Umbilical cord (tissue), 2 donors: ENCODE results near the gene RAB19. TPM values are rescaled to one million over a fixed set of nuclear protein-coding genes. Genes with fewer than 3 reads are reported as not detected.
A peak's percentile ranks its signal among the peaks of the same experiment; 100 is the strongest.

Source experiments
- DNase-seq: peaks from one replicate; pipeline ENCODE4 v3.0.0-alpha.2; 2015; ENCODE audit warnings: low spot score
- total RNA-seq: library from RNA; depleted of rRNA; stranded (reverse); fragments of >200 nt; gene quantifications from one replicate; pipeline ENCODE4 v1.2.3, GENCODE V29; 2014; ENCODE audit warnings: low replicate concordance; ENCODE audit not compliant: insufficient read depth

RAB19 gene
- total RNA-seq: not detected

- no peak for DNase-seq
Measured at GRCh38 chr7:140403878-140404564, at the start of gene RAB19. Gene RAB19 (plus strand): TSS chr7:140404058. CDS start chr7:140407647, 3,589 bp downstream.

- no peak for DNase-seq
Measured at GRCh38 chr7:140358024-140358411, 45.8 kb upstream of the RAB19 start.

GRCh38 chr7:140358412-140359051 lies 45.3 kb upstream of the RAB19 start:
- DNase-seq: no peak

- no peak for DNase-seq
Measured at GRCh38 chr7:140360697-140361229, 43.1 kb upstream of the RAB19 start.

- no peak for DNase-seq
Measured at GRCh38 chr7:140364819-140365218, 39.0 kb upstream of the RAB19 start.

GRCh38 chr7:140367528-140367927 lies 36.3 kb upstream of the RAB19 start:
- no peak for DNase-seq

GRCh38 chr7:140369294-140369693 lies 34.6 kb upstream of the RAB19 start:
- no peak for DNase-seq

GRCh38 chr7:140375323-140375722 lies 28.5 kb upstream of the RAB19 start:
- DNase-seq: no peak

GRCh38 chr7:140375892-140376730 lies 27.7 kb upstream of the RAB19 start:
- no peak for DNase-seq

GRCh38 chr7:140383954-140384713 lies 19.7 kb upstream of the RAB19 start:
- DNase-seq: no peak

- DNase-seq: no peak
Measured at GRCh38 chr7:140384894-140385545, 18.8 kb upstream of the RAB19 start.

GRCh38 chr7:140389445-140389844 lies 14.4 kb upstream of the RAB19 start:
- DNase-seq: no peak

- no peak for DNase-seq
Measured at GRCh38 chr7:140390034-140390433, 13.8 kb upstream of the RAB19 start.

GRCh38 chr7:140390466-140391190 lies 13.2 kb upstream of the RAB19 start:
- DNase-seq: no peak

GRCh38 chr7:140391634-140392033 lies 12.2 kb upstream of the RAB19 start:
- DNase-seq: peak; percentile 13

GRCh38 chr7:140393756-140394306 lies 10.0 kb upstream of the RAB19 start:
- no peak for DNase-seq

- peak; percentile 94 for DNase-seq
Measured at GRCh38 chr7:140397784-140398750, 5.8 kb upstream of the RAB19 start, which contains the start of gene SLC37A3. Gene SLC37A3 (minus strand): TSS chr7:140398530. CDS start chr7:140382526, 16,004 bp downstream.

- DNase-seq: no peak
Measured at GRCh38 chr7:140398821-140399220, 5.0 kb upstream of the RAB19 start.
